ENCODE results near the gene EXOSC1. TPM values are rescaled to one million over a fixed set of nuclear protein-coding genes. Genes with fewer than 3 reads are reported as not detected.
"Not testable (repeated sequence)": the region's sequence is repeated elsewhere in the genome, so short reads cannot be mapped to it uniquely, and the experiment has no call there.

Gene EXOSC1
- total and polyA plus RNA-seq, 4 experiments from 2014 or later: 60.6 to 93.7 (median 78.0) TPM

- H3K4me3 Mint-ChIP-seq: no peak overlapping the region
- H3K4me1 Mint-ChIP-seq: peaks cover 8 to 21% (median 16%) of the 10 kb centered on the region in 4 donors
- H3K36me3 Mint-ChIP-seq: peaks cover 27 to 44% of the 10 kb centered on the region in 2 donors
- ChIA-PET POLR2A (ENCODE audit: partially characterized antibody) (no interaction called here), CTCF (ENCODE audit: partially characterized antibody) (no interaction called here)
- Histone ChIP-seq H3K36me3 (ENCODE audit: insufficient read depth, low read length) (peaks cover 37% of the 10 kb centered on the region), H3K27ac (ENCODE audit: low read depth, low read length) (no peak overlapping the region), H3K4me1 (ENCODE audit: insufficient read depth, low read length) (peaks cover under 1% of the 10 kb centered on the region), H3K9me3 (ENCODE audit: control insufficient read depth in 1 of 2, low read length in 2 of 2) (no peaks in the 10 kb centered on the region), H3K4me3 (ENCODE audit: low read length in 2 of 2) (no peak overlapping the region), H3K27me3 (ENCODE audit: insufficient read depth, low read length) (no peaks in the 10 kb centered on the region)
- intact Hi-C loops (cut with micrococcal nuclease): no loop called here
- DNase-seq: no peak
- H3K9me3 Mint-ChIP-seq: no peaks in the 10 kb centered on the region
- H3K27me3 Mint-ChIP-seq: no peaks in the 10 kb centered on the region
- H3K27ac Mint-ChIP-seq: no peak overlapping the region
Measured at GRCh38 chr10:97483506-97483905, 37.7 kb upstream of the EXOSC1 start.

- Histone ChIP-seq H3K36me3 (ENCODE audit: insufficient read depth, low read length) (peaks cover 49% of the 10 kb centered on the region), H3K4me3 (ENCODE audit: low read length in 2 of 2) (no peak overlapping the region), H3K9me3 (ENCODE audit: control insufficient read depth in 1 of 2, low read length in 2 of 2) (no peaks in the 10 kb centered on the region), H3K27me3 (ENCODE audit: insufficient read depth, low read length) (no peaks in the 10 kb centered on the region), H3K4me1 (ENCODE audit: insufficient read depth, low read length) (no peaks in the 10 kb centered on the region), H3K27ac (ENCODE audit: low read depth, low read length) (no peak overlapping the region)
- no peak for DNase-seq
- CTCF ChIA-PET (ENCODE audit: partially characterized antibody): no interaction called here
- Mint-ChIP-seq H3K27me3 (no peaks in the 10 kb centered on the region), H3K36me3 (peaks cover 31 to 53% of the 10 kb centered on the region in 2 donors), H3K27ac (peak overlapping the region in 2 of 7 donors; percentile 7 to 71), H3K4me1 (peaks cover 8 to 15% (median 13%) of the 10 kb centered on the region in 4 donors), H3K4me3 (no peak overlapping the region), H3K9me3 (no peaks in the 10 kb centered on the region)
- POLR2A ChIA-PET (ENCODE audit: partially characterized antibody): no interaction called here
- intact Hi-C loops (cut with micrococcal nuclease): no loop called here
Measured at GRCh38 chr10:97482381-97482780, 36.6 kb upstream of the EXOSC1 start.

GRCh38 chr10:97481071-97481470 lies 35.3 kb upstream of the EXOSC1 start:
- Histone ChIP-seq H3K27me3 (ENCODE audit: insufficient read depth, low read length) (no peaks in the 10 kb centered on the region), H3K4me1 (ENCODE audit: insufficient read depth, low read length) (no peaks in the 10 kb centered on the region), H3K4me3 (ENCODE audit: low read length in 2 of 2) (no peak overlapping the region), H3K36me3 (ENCODE audit: insufficient read depth, low read length) (peaks cover 62% of the 10 kb centered on the region), H3K27ac (ENCODE audit: low read depth, low read length) (no peak overlapping the region), H3K9me3 (ENCODE audit: control insufficient read depth in 1 of 2, low read length in 2 of 2) (no peaks in the 10 kb centered on the region)
- peaks cover 43 to 66% of the 10 kb centered on the region in 2 donors for H3K36me3 Mint-ChIP-seq
- H3K4me1 Mint-ChIP-seq: peaks cover 5 to 12% (median 8%) of the 10 kb centered on the region in 4 donors
- POLR2A ChIA-PET (ENCODE audit: partially characterized antibody): no interaction called here
- intact Hi-C loops (cut with micrococcal nuclease): no loop called here
- peak overlapping the region in 3 of 7 donors; percentile 16 to 68 (median 63) for H3K27ac Mint-ChIP-seq
- H3K9me3 Mint-ChIP-seq: no peaks in the 10 kb centered on the region
- no peak overlapping the region for H3K4me3 Mint-ChIP-seq
- no peak for DNase-seq
- CTCF ChIA-PET (ENCODE audit: partially characterized antibody): no interaction called here
- no peaks in the 10 kb centered on the region for H3K27me3 Mint-ChIP-seq

- H3K27me3 Mint-ChIP-seq: no peaks in the 10 kb centered on the region
- POLR2A ChIA-PET (ENCODE audit: partially characterized antibody): no interaction called here
- Histone ChIP-seq H3K9me3 (ENCODE audit: control insufficient read depth in 1 of 2, low read length in 2 of 2) (no peaks in the 10 kb centered on the region), H3K27ac (ENCODE audit: low read depth, low read length) (no peak overlapping the region), H3K27me3 (ENCODE audit: insufficient read depth, low read length) (no peaks in the 10 kb centered on the region), H3K4me1 (ENCODE audit: insufficient read depth, low read length) (no peaks in the 10 kb centered on the region), H3K36me3 (ENCODE audit: insufficient read depth, low read length) (peaks cover 65% of the 10 kb centered on the region), H3K4me3 (ENCODE audit: low read length in 2 of 2) (no peak overlapping the region)
- peaks cover 0 to 9% (median 4%) of the 10 kb centered on the region in 4 donors for H3K4me1 Mint-ChIP-seq
- peaks cover 0 to 3% (median 0%) of the 10 kb centered on the region in 8 donors for H3K9me3 Mint-ChIP-seq
- no peak for DNase-seq
- CTCF ChIA-PET (ENCODE audit: partially characterized antibody): interaction anchor here (0.6 to 1.3 kb wide), 2 partner anchors 74 to 118 kb away, joined by 4 read pairs; no protein-coding TSS in a partner anchor
- peak overlapping the region in 1 of 7 donors; percentile 84 for H3K27ac Mint-ChIP-seq
- peaks cover 54 to 69% of the 10 kb centered on the region in 2 donors for H3K36me3 Mint-ChIP-seq
- intact Hi-C loops (cut with micrococcal nuclease): no loop called here
- H3K4me3 Mint-ChIP-seq: no peak overlapping the region
Measured at GRCh38 chr10:97479939-97480338, 34.1 kb upstream of the EXOSC1 start.

GRCh38 chr10:97479410-97479809 lies 33.6 kb upstream of the EXOSC1 start:
- H3K4me1 Mint-ChIP-seq; H3K27ac ChIP-seq (ENCODE audit: low read depth, low read length); H3K9me3 Mint-ChIP-seq; H3K4me3 Mint-ChIP-seq; H3K9me3 ChIP-seq (ENCODE audit: control insufficient read depth in 1 of 2, low read length in 2 of 2); H3K27me3 Mint-ChIP-seq; DNase-seq; intact Hi-C loops (cut with micrococcal nuclease); H3K27me3 ChIP-seq (ENCODE audit: insufficient read depth, low read length); POLR2A ChIA-PET (ENCODE audit: partially characterized antibody); H3K4me3 ChIP-seq (ENCODE audit: low read length in 2 of 2); H3K4me1 ChIP-seq (ENCODE audit: insufficient read depth, low read length): not testable (repeated sequence)
- CTCF ChIA-PET (ENCODE audit: partially characterized antibody): interaction anchor here (0.6 to 1.3 kb wide), 2 partner anchors 75 to 118 kb away, joined by 4 read pairs; no protein-coding TSS in a partner anchor
- Mint-ChIP-seq H3K36me3 (peaks cover 58 to 75% of the 10 kb centered on the region in 2 donors), H3K27ac (peak overlapping the region in 1 of 7 donors; percentile 15)
- H3K36me3 ChIP-seq (ENCODE audit: insufficient read depth, low read length): peaks cover 66% of the 10 kb centered on the region

- Histone ChIP-seq H3K4me3 (ENCODE audit: low read length in 2 of 2) (no peak overlapping the region), H3K27me3 (ENCODE audit: insufficient read depth, low read length) (no peaks in the 10 kb centered on the region), H3K27ac (ENCODE audit: low read depth, low read length) (no peak overlapping the region), H3K9me3 (ENCODE audit: control insufficient read depth in 1 of 2, low read length in 2 of 2) (no peaks in the 10 kb centered on the region), H3K36me3 (ENCODE audit: insufficient read depth, low read length) (peaks cover 65% of the 10 kb centered on the region), H3K4me1 (ENCODE audit: insufficient read depth, low read length) (no peaks in the 10 kb centered on the region)
- Mint-ChIP-seq H3K9me3 (peaks cover 0 to 4% (median 0%) of the 10 kb centered on the region in 8 donors), H3K36me3 (peaks cover 63 to 81% of the 10 kb centered on the region in 2 donors), H3K4me1 (peaks cover 0 to 6% (median 2%) of the 10 kb centered on the region in 4 donors), H3K4me3 (no peak overlapping the region), H3K27ac (peak overlapping the region in 1 of 7 donors; percentile 14), H3K27me3 (no peaks in the 10 kb centered on the region)
- intact Hi-C loops (cut with micrococcal nuclease): no loop called here
- no peak for DNase-seq
- POLR2A ChIA-PET (ENCODE audit: partially characterized antibody): interaction anchor here (0.5 kb wide), 1 partner anchor 53 kb away, joined by 3 read pairs; no protein-coding TSS in a partner anchor
- CTCF ChIA-PET (ENCODE audit: partially characterized antibody): interaction anchor here (1.1 to 1.5 kb wide), 3 partner anchors 9 to 16 kb away, joined by 3 to 5 read pairs (median 5); no protein-coding TSS in a partner anchor
Measured at GRCh38 chr10:97475936-97476594, 30.3 kb upstream of the EXOSC1 start.

- H3K27ac Mint-ChIP-seq: no peak overlapping the region
- no peak overlapping the region for H3K4me3 ChIP-seq (ENCODE audit: low read length in 2 of 2)
- CTCF ChIA-PET (ENCODE audit: partially characterized antibody): interaction anchor here (1.1 to 1.5 kb wide), 2 partner anchors 8 to 11 kb away, joined by 5 read pairs; no protein-coding TSS in a partner anchor
Measured at GRCh38 chr10:97474918-97475317, 29.1 kb upstream of the EXOSC1 start.

More at GRCh38 chr10:97474918-97475317, 29.1 kb upstream of the EXOSC1 start:
- Histone ChIP-seq H3K27ac (ENCODE audit: low read depth, low read length) (no peak overlapping the region), H3K27me3 (ENCODE audit: insufficient read depth, low read length) (no peaks in the 10 kb centered on the region), H3K9me3 (ENCODE audit: control insufficient read depth in 1 of 2, low read length in 2 of 2) (no peaks in the 10 kb centered on the region), H3K4me1 (ENCODE audit: insufficient read depth, low read length) (no peaks in the 10 kb centered on the region), H3K36me3 (ENCODE audit: insufficient read depth, low read length) (peaks cover 63% of the 10 kb centered on the region)
- Mint-ChIP-seq H3K27me3 (no peaks in the 10 kb centered on the region), H3K4me3 (no peak overlapping the region), H3K4me1 (peaks cover 0 to 6% (median 2%) of the 10 kb centered on the region in 4 donors), H3K9me3 (peaks cover 0 to 4% (median 0%) of the 10 kb centered on the region in 8 donors), H3K36me3 (peaks cover 61 to 81% of the 10 kb centered on the region in 2 donors)
- intact Hi-C loops (cut with micrococcal nuclease): no loop called here
- DNase-seq: no peak
- POLR2A ChIA-PET (ENCODE audit: partially characterized antibody): no interaction called here
